Measurements from ENCODE around the gene SOX4.

Gene SOX4

GRCh38 chr6:21616005-21616404 is 22.5 kb downstream of the SOX4 start:
- no peak for TF ChIP-seq OSR1 (CRISPR knock-in tag; IDR thresholded peaks at IDR 0.05)
- no peak for TF ChIP-seq TCF4 (CRISPR knock-in tag; IDR thresholded peaks at IDR 0.05; ENCODE audit: borderline replicate concordance)
- no peak for TF ChIP-seq ZC3H10 (CRISPR knock-in tag; IDR thresholded peaks at IDR 0.05)
- no peak for TF ChIP-seq ZFP3 (CRISPR knock-in tag; IDR thresholded peaks at IDR 0.05)
- peak; percentile 28; the same call in 1 of the 3 replicates for ATAC-seq

DNA sequence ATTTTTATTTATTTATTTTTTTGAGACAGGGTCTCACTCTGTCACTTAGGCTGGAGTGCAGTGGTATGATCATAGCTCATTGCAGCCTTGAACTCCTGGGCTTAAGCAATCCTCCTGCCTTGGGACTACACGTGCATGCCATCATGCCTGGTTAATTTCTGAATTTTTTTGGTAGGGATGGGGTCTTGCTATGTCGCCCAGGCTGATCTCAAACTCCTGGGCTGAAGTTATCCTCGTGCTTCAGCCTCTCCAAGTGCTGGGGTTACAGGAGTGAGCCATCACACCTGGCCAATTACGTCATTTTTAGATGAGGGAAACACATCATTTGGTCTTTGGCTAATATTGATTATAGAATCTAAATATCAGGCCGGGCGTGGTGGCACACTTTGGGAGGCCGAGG is 32.1 kb downstream of the SOX4 start:
- no peak for TF ChIP-seq ZFP30 (CRISPR knock-in tag; IDR thresholded peaks at IDR 0.05)
- no peak for TF ChIP-seq PPARA (CRISPR knock-in tag; IDR thresholded peaks at IDR 0.05; ENCODE audit: borderline replicate concordance)
- no peak for TF ChIP-seq TCF4 (CRISPR knock-in tag; IDR thresholded peaks at IDR 0.05; ENCODE audit: borderline replicate concordance)
- TF ChIP-seq, protein P1, sequence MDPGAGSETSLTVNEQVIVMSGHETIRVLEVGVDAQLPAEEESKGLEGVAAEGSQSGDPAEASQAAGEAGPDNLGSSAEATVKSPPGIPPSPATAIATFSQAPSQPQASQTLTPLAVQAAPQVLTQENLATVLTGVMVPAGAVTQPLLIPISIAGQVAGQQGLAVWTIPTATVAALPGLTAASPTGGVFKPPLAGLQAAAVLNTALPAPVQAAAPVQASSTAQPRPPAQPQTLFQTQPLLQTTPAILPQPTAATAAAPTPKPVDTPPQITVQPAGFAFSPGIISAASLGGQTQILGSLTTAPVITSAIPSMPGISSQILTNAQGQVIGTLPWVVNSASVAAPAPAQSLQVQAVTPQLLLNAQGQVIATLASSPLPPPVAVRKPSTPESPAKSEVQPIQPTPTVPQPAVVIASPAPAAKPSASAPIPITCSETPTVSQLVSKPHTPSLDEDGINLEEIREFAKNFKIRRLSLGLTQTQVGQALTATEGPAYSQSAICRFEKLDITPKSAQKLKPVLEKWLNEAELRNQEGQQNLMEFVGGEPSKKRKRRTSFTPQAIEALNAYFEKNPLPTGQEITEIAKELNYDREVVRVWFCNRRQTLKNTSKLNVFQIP (CRISPR knock-in tag; IDR thresholded peaks at IDR 0.05; ENCODE audit: borderline replicate concordance, low read depth): no peak
- no peak for TF ChIP-seq CSRNP3 (CRISPR knock-in tag; IDR thresholded peaks at IDR 0.05)
- TF ChIP-seq OSR1 (CRISPR knock-in tag; IDR thresholded peaks at IDR 0.05): no peak
- no peak for TF ChIP-seq RARB (CRISPR knock-in tag; IDR thresholded peaks at IDR 0.05)
- TF ChIP-seq, protein P2, sequence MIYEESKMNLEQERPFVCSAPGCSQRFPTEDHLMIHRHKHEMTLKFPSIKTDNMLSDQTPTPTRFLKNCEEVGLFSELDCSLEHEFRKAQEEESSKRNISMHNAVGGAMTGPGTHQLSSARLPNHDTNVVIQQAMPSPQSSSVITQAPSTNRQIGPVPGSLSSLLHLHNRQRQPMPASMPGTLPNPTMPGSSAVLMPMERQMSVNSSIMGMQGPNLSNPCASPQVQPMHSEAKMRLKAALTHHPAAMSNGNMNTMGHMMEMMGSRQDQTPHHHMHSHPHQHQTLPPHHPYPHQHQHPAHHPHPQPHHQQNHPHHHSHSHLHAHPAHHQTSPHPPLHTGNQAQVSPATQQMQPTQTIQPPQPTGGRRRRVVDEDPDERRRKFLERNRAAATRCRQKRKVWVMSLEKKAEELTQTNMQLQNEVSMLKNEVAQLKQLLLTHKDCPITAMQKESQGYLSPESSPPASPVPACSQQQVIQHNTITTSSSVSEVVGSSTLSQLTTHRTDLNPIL (CRISPR knock-in tag; IDR thresholded peaks at IDR 0.05; ENCODE audit: low read depth): no peak
- TF ChIP-seq PATZ1 (CRISPR knock-in tag; IDR thresholded peaks at IDR 0.05; ENCODE audit: borderline replicate concordance): no peak
- TF ChIP-seq TOX (CRISPR knock-in tag; IDR thresholded peaks at IDR 0.05; ENCODE audit: borderline replicate concordance): no peak
- TF ChIP-seq ZFP3 (CRISPR knock-in tag; IDR thresholded peaks at IDR 0.05): no peak
- TF ChIP-seq ZNF70 (CRISPR knock-in tag; IDR thresholded peaks at IDR 0.05): no peak
- TF ChIP-seq GLIS3 (CRISPR knock-in tag; IDR thresholded peaks at IDR 0.05): no peak
- TF ChIP-seq ARNTL (CRISPR knock-in tag; IDR thresholded peaks at IDR 0.05; ENCODE audit: borderline replicate concordance, low read depth): no peak
- TF ChIP-seq ZNF8 (CRISPR knock-in tag; IDR thresholded peaks at IDR 0.05): no peak
- TF ChIP-seq BACH2 (CRISPR knock-in tag; IDR thresholded peaks at IDR 0.05; ENCODE audit: borderline replicate concordance): no peak
- no peak for TF ChIP-seq ZNF565 (CRISPR knock-in tag; conservative IDR thresholded peaks at IDR 0.05; ENCODE audit: low read depth)
- TF ChIP-seq ESRRG (CRISPR knock-in tag; IDR thresholded peaks at IDR 0.05): no peak
- no peak for ATAC-seq

DNA sequence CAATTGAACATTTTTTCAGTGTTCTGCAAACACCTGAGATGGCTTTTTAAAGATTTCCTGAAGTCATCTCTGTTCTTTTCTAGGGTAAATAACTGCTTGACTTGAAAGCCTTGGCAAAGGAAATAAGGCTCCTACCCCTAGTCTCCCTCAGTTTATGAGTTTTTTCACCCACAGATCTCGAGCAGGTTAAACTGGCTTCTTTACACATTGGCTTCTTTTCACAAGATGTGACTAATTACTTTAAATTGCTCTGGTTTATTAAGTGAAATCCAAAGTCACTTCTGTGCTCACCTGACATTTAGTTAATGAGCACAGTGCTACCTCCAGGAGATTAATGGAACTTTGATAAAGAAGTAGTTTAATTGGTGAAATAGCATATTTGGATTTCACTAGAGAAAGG is 33.2 kb downstream of the SOX4 start:
- TF ChIP-seq CSDC2 (CRISPR knock-in tag; IDR thresholded peaks at IDR 0.05): no peak
- no peak for ATAC-seq

DNA sequence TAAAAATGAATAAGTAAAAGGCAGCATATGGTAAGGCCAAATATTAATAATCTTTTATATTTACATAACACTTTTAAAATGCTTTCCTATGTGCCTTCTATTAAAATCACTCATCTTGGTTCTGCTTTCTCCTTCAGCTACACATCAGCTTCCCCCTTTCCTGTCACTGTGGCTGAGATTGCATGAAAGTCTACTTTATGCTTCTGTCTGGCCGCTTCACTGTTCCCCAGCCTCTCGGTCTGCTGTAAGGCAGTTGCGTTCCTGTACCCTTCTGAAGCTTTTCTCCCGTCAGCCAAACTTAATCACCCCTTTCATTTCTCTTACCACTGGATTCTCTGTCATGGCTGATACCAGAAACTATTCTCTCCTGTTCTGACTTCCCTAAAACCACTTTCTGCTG is 34.6 kb downstream of the SOX4 start:
- no peak for ATAC-seq
- TF ChIP-seq BACH2 (CRISPR knock-in tag; IDR thresholded peaks at IDR 0.05; ENCODE audit: borderline replicate concordance) (no peak), TCF4 (CRISPR knock-in tag; IDR thresholded peaks at IDR 0.05; ENCODE audit: borderline replicate concordance) (no peak), ZC3H10 (CRISPR knock-in tag; IDR thresholded peaks at IDR 0.05) (no peak), PPARA (CRISPR knock-in tag; IDR thresholded peaks at IDR 0.05; ENCODE audit: borderline replicate concordance) (no peak)
- TF ChIP-seq, protein P2 (CRISPR knock-in tag; IDR thresholded peaks at IDR 0.05; ENCODE audit: low read depth): no peak
